ENCODE data around the gene GMPPA. TPM values are rescaled to one million over a fixed set of nuclear protein-coding genes. Genes with fewer than 3 reads are reported as not detected.
A peak's percentile ranks its signal among the peaks of the same experiment; 100 is the strongest.

The GMPPA gene
- total and polyA plus RNA-seq, 8 donors: 16.5 to 185 (median 32.5) TPM

DNA sequence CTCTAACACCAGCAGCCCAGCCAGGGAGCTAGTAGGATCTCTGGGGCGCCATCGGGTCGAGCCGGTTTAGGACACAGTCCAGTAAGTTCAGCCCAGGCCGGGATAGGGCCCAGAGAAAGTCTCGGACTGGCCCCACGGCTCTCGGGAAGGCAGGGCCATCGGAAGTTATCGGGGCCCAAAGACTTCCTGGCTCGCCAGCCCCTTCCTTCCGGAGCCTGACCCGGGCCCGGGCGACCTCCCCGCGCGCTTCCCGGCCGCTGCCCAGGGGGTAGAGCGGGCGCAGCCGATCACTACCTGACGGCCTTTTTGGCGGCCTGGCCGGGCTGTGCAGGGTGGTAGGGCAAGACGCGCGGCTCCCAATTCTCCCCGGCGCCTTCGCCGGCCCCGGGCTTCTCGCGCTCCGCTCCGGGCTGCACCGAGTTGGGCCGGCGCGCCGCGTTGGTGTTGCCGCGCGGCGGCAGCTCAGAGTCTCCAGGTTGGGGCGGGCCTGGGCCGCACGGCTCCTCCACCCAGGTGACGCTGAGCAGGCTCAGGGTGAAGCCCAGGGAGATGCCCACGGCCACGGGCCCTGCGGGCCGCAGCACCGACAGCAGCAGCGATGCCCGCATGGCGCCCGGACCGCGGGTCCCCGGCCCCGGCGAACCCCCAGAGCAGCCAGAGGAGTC lies 44.4 kb downstream of the GMPPA start:
- WGBS, 5 donors: 0 to 1% (median 0%) methylated on average over 30 to 66 of the region's 66 CpGs
- no peak for DNase-seq
- H3K27ac ChIP-seq: peak overlapping the region; percentile 94 to 97 (median 96)
- intact Hi-C loops (cut with DNase I; ENCODE audit: low total_unique reads): loop anchor here (5.0 kb wide), 1 partner anchor 99 kb away; no protein-coding TSS in a partner anchor
- H3K27me3 ChIP-seq: peaks cover 0 to 26% (median 0%) of the 10 kb centered on the region in 3 donors
- peaks cover 19 to 34% (median 30%) of the 10 kb centered on the region in 4 donors for H3K36me3 ChIP-seq
- H3K4me3 ChIP-seq: peak overlapping the region; percentile 74 to 88 (median 82)
- no peak for TF ChIP-seq POLR2AphosphoS5 (IDR thresholded peaks at IDR 0.05)
- TF ChIP-seq POLR2A (IDR thresholded peaks at IDR 0.05): no peak
- TF ChIP-seq EP300 (IDR thresholded peaks at IDR 0.05): no peak
- no peak for TF ChIP-seq CTCF (IDR thresholded peaks at IDR 0.05)
- H3K4me1 ChIP-seq: peaks cover 26 to 48% (median 42%) of the 10 kb centered on the region in 4 donors
- H3K9me3 ChIP-seq: no peaks in the 10 kb centered on the region

- peak within 1 kb of the TSS; percentile 74 to 88 (median 82) for H3K4me3 ChIP-seq
- WGBS, 5 donors: 0 to 5% (median 1%) methylated on average over 16 to 75 of the region's 75 CpGs
- intact Hi-C loops (cut with DNase I; ENCODE audit: low total_unique reads): loop anchor here (5.0 kb wide), 1 partner anchor 99 kb away; no protein-coding TSS in a partner anchor
- TF ChIP-seq CTCF (IDR thresholded peaks at IDR 0.05) (no peak), POLR2A (IDR thresholded peaks at IDR 0.05) (peak in 1 of 4 donors; percentile 32), EP300 (IDR thresholded peaks at IDR 0.05) (no peak), POLR2AphosphoS5 (IDR thresholded peaks at IDR 0.05) (peak; percentile 41 to 85 (median 78))
- H3K27ac ChIP-seq: peak within 1 kb of the TSS; percentile 94 to 97 (median 96)
- peaks cover 0 to 26% (median 0%) of the 10 kb centered on the region in 3 donors for H3K27me3 ChIP-seq
- no peaks in the 10 kb centered on the region for H3K9me3 ChIP-seq
- peaks cover 19 to 28% (median 25%) of the 10 kb centered on the region in 4 donors for H3K36me3 ChIP-seq
- DNase-seq: peak; percentile 99
- H3K4me1 ChIP-seq: peaks cover 26 to 41% (median 36%) of the 10 kb centered on the region in 4 donors
These were observed 45.1 kb downstream of the GMPPA start, which contains the start of the genes CHPF and TMEM198 for GRCh38 chr2:219543596-219544358. Gene CHPF, minus strand, starts transcription at chr2:219543809. Its CDS starts 271 bp downstream, at chr2:219543538. Gene TMEM198, plus strand, starts transcription at chr2:219544028. Its CDS starts 700 bp downstream, at chr2:219544728.

DNA sequence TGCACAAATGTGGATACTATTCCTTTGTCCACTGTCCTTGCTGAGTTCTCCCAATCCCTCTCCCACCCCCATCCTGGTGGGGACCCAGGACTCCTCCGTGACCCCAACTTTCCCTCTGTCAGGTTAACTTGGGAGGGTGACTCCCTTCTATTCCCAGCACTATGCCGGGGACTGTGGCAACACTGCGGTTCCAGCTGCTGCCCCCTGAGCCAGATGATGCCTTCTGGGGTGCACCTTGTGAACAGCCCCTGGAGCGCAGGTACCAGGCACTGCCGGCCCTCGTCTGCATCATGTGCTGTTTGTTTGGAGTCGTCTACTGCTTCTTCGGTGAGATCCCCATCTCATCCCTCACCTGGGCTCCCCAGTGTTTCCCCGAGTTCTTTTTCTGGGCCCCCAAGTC lies 45.9 kb downstream of the GMPPA start:
- intact Hi-C loops (cut with DNase I; ENCODE audit: low total_unique reads): loop anchor here (5.0 kb wide), 1 partner anchor 98 kb away; no protein-coding TSS in a partner anchor
- Histone ChIP-seq H3K27me3 (peaks cover 0 to 26% (median 0%) of the 10 kb centered on the region in 3 donors), H3K4me3 (peak overlapping the region; percentile 74 to 88 (median 82)), H3K9me3 (no peaks in the 10 kb centered on the region), H3K36me3 (peaks cover 12 to 28% (median 19%) of the 10 kb centered on the region in 4 donors), H3K27ac (peak overlapping the region in 3 of 5 donors; percentile 94 to 97 (median 96)), H3K4me1 (peaks cover 26 to 36% (median 33%) of the 10 kb centered on the region in 4 donors)
- TF ChIP-seq EP300 (IDR thresholded peaks at IDR 0.05): no peak
- no peak for TF ChIP-seq POLR2AphosphoS5 (IDR thresholded peaks at IDR 0.05)
- no peak for TF ChIP-seq CTCF (IDR thresholded peaks at IDR 0.05)
- TF ChIP-seq POLR2A (IDR thresholded peaks at IDR 0.05): no peak
- WGBS, 5 donors: 43 to 51% (median 48%) methylated on average over 9 of the region's 9 CpGs
- no peak for DNase-seq

Measured in stomach (tissue), 9 donors.